IMR-90 (cell line): ENCODE data around the gene ANKRD9. TPM values are rescaled to one million over a fixed set of nuclear protein-coding genes. Genes with fewer than 3 reads are reported as not detected.

Experiments
- ATAC-seq: fragments of 200-7000 bp; cut with Tn5 transposase; 2 replicates; pipeline ENCODE4 v1.9.1; 2020; ENCODE audit warnings: low read depth, mild to moderate bottlenecking, moderate library complexity
- BruUV-seq: library from RNA; stranded (reverse); fragments of 400-500 nt; replicated peaks from 2 replicates; lab custom pipeline; 2021; lab: Mats Ljungman, UMichigan
- CTCF ChIA-PET: fragments of 300-600 bp; formaldehyde crosslinking; extraction: SDS; loops from one replicate; lab custom pipeline; 2021; ENCODE audit warnings: antibody characterized with exemption; lab: Yijun Ruan, JAX
- POLR2A ChIA-PET: fragments of 300-600 bp; sonication (Branson Sonifier 250); formaldehyde crosslinking; loops from one replicate; lab custom pipeline; 2022; ENCODE audit warnings: antibody characterized with exemption; ENCODE audit not compliant: unreplicated experiment; lab: Charles Lee
- DNase-seq: peaks from one replicate; pipeline ENCODE4 v3.0.0; 2013
- H2AFZ ChIP-seq: replicated peaks from 2 replicates; pipeline ENCODE3; 2013; ENCODE audit warnings: low read length, mild to moderate bottlenecking; ENCODE audit not compliant: poor library complexity
- H2AK5ac ChIP-seq: 2 replicates; pipeline ENCODE4 v1.6.1; 2013; ENCODE audit warnings: low read depth, low read length, inconsistent platforms
- H2AK9ac ChIP-seq: replicated peaks from 2 replicates; pipeline ENCODE3; 2013; ENCODE audit warnings: mild to moderate bottlenecking, low read depth, low read length, moderate library complexity; ENCODE audit not compliant: poor library complexity
- H2BK120ac ChIP-seq: 2 replicates; pipeline ENCODE4 v1.6.1; 2013; ENCODE audit warnings: low read depth, low read length, inconsistent platforms
- H2BK15ac ChIP-seq: 3 replicates; pipeline ENCODE4 v1.6.1; 2013; ENCODE audit warnings: low read depth, low read length, inconsistent platforms
- H2BK20ac ChIP-seq: 2 replicates; pipeline ENCODE4 v1.6.1; 2013; ENCODE audit warnings: low read depth, mild to moderate bottlenecking, inconsistent platforms, low read length, moderate library complexity
- H2BK5ac ChIP-seq: 2 replicates; pipeline ENCODE4 v1.6.1; 2013; ENCODE audit warnings: mild to moderate bottlenecking, low read depth, low read length, inconsistent platforms; ENCODE audit not compliant: poor library complexity, severe bottlenecking
- H3K14ac ChIP-seq: replicated peaks from 2 replicates; pipeline ENCODE4 v1.6.1; 2013; ENCODE audit warnings: low read depth, low read length, inconsistent platforms
- H3K18ac ChIP-seq: 2 replicates; pipeline ENCODE4 v1.6.1; 2013; ENCODE audit warnings: low read depth, low read length, control low read depth
- H3K23ac ChIP-seq: 2 replicates; pipeline ENCODE4 v1.6.1; 2013; ENCODE audit warnings: low read depth, low read length, inconsistent platforms
- H3K27ac ChIP-seq: 2 replicates; pipeline ENCODE4 v1.5.1; 2013; ENCODE audit warnings: mild to moderate bottlenecking, control low read depth, low read length; ENCODE audit not compliant: insufficient read depth
- H3K27me3 ChIP-seq: 2 replicates; pipeline ENCODE4 v1.6.1; 2013; ENCODE audit warnings: low read length; ENCODE audit not compliant: control insufficient read depth, insufficient read depth
- H3K36me3 ChIP-seq: 2 replicates; pipeline ENCODE4 v1.6.1; 2013; ENCODE audit warnings: low read length, mixed read lengths; ENCODE audit not compliant: control insufficient read depth, insufficient read depth
- H3K4ac ChIP-seq: 2 replicates; pipeline ENCODE4 v1.6.1; 2013; ENCODE audit warnings: low read depth, low read length, inconsistent platforms
- H3K4me1 ChIP-seq: 2 replicates; pipeline ENCODE4 v1.6.1; 2013; ENCODE audit warnings: low read length, mixed read lengths; ENCODE audit not compliant: control insufficient read depth, insufficient read depth
- H3K4me2 ChIP-seq: 2 replicates; pipeline ENCODE4 v1.6.1; 2013; ENCODE audit warnings: low read depth, mild to moderate bottlenecking, control low read depth, low read length, moderate library complexity
- H3K4me3 ChIP-seq: 2 replicates; pipeline ENCODE4 v1.5.1; 2013; ENCODE audit warnings: low read depth, mild to moderate bottlenecking, control low read depth, low read length, moderate library complexity; ENCODE audit not compliant: insufficient read depth
- H3K56ac ChIP-seq: 2 replicates; pipeline ENCODE4 v1.6.1; 2013; ENCODE audit warnings: low read length, inconsistent platforms; ENCODE audit not compliant: insufficient read depth; ENCODE audit errors: extremely low read depth
- H3K79me1 ChIP-seq, 2 experiments: 2 replicates each; pipeline ENCODE4 v1.6.1; 2013; ENCODE audit warnings: low read length in 2 of 2, inconsistent platforms in 1 of 2, low read depth in 1 of 2
- H3K9ac ChIP-seq: 2 replicates; pipeline ENCODE4 v1.6.1; 2013; ENCODE audit warnings: low read depth, low read length, control low read depth
- H3K9me1 ChIP-seq: 2 replicates; pipeline ENCODE4 v1.6.1; 2013; ENCODE audit warnings: low read length, inconsistent platforms; ENCODE audit not compliant: insufficient read depth
- H3K9me3 ChIP-seq: 2 replicates; pipeline ENCODE4 v1.6.1; 2013; ENCODE audit warnings: low read length; ENCODE audit not compliant: control insufficient read depth, insufficient read depth
- H4K20me1 ChIP-seq: 2 replicates; pipeline ENCODE4 v1.6.1; 2013; ENCODE audit warnings: low read length, inconsistent platforms; ENCODE audit not compliant: insufficient read depth
- H4K5ac ChIP-seq: 2 replicates; pipeline ENCODE4 v1.6.1; 2013; ENCODE audit warnings: mild to moderate bottlenecking, low read depth, low read length, control low read depth
- H4K8ac ChIP-seq, 2 experiments: 2 replicates each; pipeline ENCODE4 v1.6.1; 2013; ENCODE audit warnings: low read depth in 2 of 2, low read length in 2 of 2, control low read depth in 1 of 2, inconsistent platforms in 1 of 2
- H4K91ac ChIP-seq: 2 replicates; pipeline ENCODE4 v1.6.1; 2013; ENCODE audit warnings: low read depth, low read length, inconsistent platforms; ENCODE audit not compliant: insufficient read depth
- BHLHE40 ChIP-seq: fragments of 150-350 bp; IDR thresholded peaks from 2 replicates; pipeline ENCODE4 v1.6.1; 2016; ENCODE audit warnings: mild to moderate bottlenecking, low read depth, low read length
- CEBPB ChIP-seq: IDR thresholded peaks from 2 replicates; pipeline ENCODE4 v1.6.1; 2012; ENCODE audit warnings: low read depth, low read length, improper control_type of control experiment
- CHD1 ChIP-seq: IDR thresholded peaks from 2 replicates; pipeline ENCODE4 v1.6.1; 2012; ENCODE audit warnings: low read depth, low read length, improper control_type of control experiment
- FOS ChIP-seq: fragments of 150-350 bp; IDR thresholded peaks from 2 replicates; pipeline ENCODE4 v1.6.1; 2016; ENCODE audit warnings: low read depth, low read length
- MAFK ChIP-seq: IDR thresholded peaks from 2 replicates; pipeline ENCODE4 v1.6.1; 2012; ENCODE audit warnings: low read depth, low read length, improper control_type of control experiment
- MAZ ChIP-seq: IDR thresholded peaks from 2 replicates; pipeline ENCODE4 v1.6.1; 2012; ENCODE audit warnings: low read depth, mild to moderate bottlenecking, low read length, improper control_type of control experiment, moderate library complexity, borderline replicate concordance
- MXI1 ChIP-seq: IDR thresholded peaks from 2 replicates; pipeline ENCODE4 v1.6.1; 2012; ENCODE audit warnings: low read depth, mild to moderate bottlenecking, low read length, moderate library complexity, borderline replicate concordance
- NFE2L2 ChIP-seq: fragments of 150-350 bp; IDR thresholded peaks from 2 replicates; pipeline ENCODE4 v1.6.1; 2016; ENCODE audit warnings: low read depth, mild to moderate bottlenecking, low read length
- RAD21 ChIP-seq: IDR thresholded peaks from 2 replicates; pipeline ENCODE4 v1.6.1; 2012; ENCODE audit warnings: low read length, improper control_type of control experiment
- RCOR1 ChIP-seq: IDR thresholded peaks from 2 replicates; pipeline ENCODE4 v1.6.1; 2012; ENCODE audit warnings: mild to moderate bottlenecking, low read length, improper control_type of control experiment; ENCODE audit not compliant: insufficient replicate concordance
- RFX5 ChIP-seq: IDR thresholded peaks from 2 replicates; pipeline ENCODE4 v1.8.0; 2012; ENCODE audit warnings: low read depth, mild to moderate bottlenecking, low read length, moderate library complexity
- SMC3 ChIP-seq: fragments of 150-350 bp; IDR thresholded peaks from 2 replicates; pipeline ENCODE4 v1.6.1; 2016; ENCODE audit warnings: low read depth, mild to moderate bottlenecking, antibody characterized with exemption, low read length, moderate library complexity
- WGBS, 2 experiments: methylation state at CpG; one replicate each; pipeline versions ENCODE4 v1.1.5 to v1.1.7; 2013; ENCODE audit warnings: missing lambda C conversion rate in 2 of 2; ENCODE audit not compliant: insufficient read length in 1 of 2; ENCODE audit errors: extremely low coverage in 2 of 2; 5-methylcytosine and 5-hydroxymethylcytosine counted together
- dilution Hi-C: fragments of 300-500 bp; cut with HindIII; formaldehyde crosslinking; loops from one replicate; pipeline ENCODE4 v1.14.3; 2018; ENCODE audit warnings: low sequenced_read_pairs; ENCODE audit not compliant: unreplicated experiment
- in situ Hi-C: fragments of 300-500 bp; cut with MboI; formaldehyde crosslinking; loops from 3 replicates; pipeline ENCODE4 v1.14.3; 2019; ENCODE audit warnings: low sequenced_read_pairs, inconsistent platforms, mixed read lengths
- intact Hi-C: fragments of 100-400 bp; cut with micrococcal nuclease; formaldehyde crosslinking; loops from 2 replicates; pipeline ENCODE4 v1.10.0; 2022
- polyA plus RNA-seq, 3 experiments: library from polyadenylated mRNA; depleted of rRNA; stranded (reverse); fragments of >200 nt; gene quantifications; 2 replicates each; pipeline ENCODE4 v1.2.3, GENCODE V29; 2012; ENCODE audit warnings: low replicate concordance in 1 of 3
- total RNA-seq: library from RNA; depleted of rRNA; stranded (reverse); fragments of >200 nt; gene quantifications from 2 replicates; pipeline ENCODE4 v1.2.3, GENCODE V29; 2012
- TF ChIP-seq, protein P1 (sequence below): fragments of 150-350 bp; IDR thresholded peaks from 2 replicates; pipeline ENCODE4 v1.6.1; 2016; ENCODE audit warnings: low read depth, mild to moderate bottlenecking, low read length, moderate library complexity, borderline replicate concordance
- TF ChIP-seq, protein P2 (sequence below): fragments of 150-350 bp; IDR thresholded peaks from 2 replicates; pipeline ENCODE4 v1.6.1; 2017; ENCODE audit warnings: mild to moderate bottlenecking, antibody characterized with exemption, low read length, low read depth

ANKRD9 gene
- total and polyA plus RNA-seq, 2 of the 4 experiments (the other 2 are of a cell fraction) = 3.9 to 15.7 TPM

DNA sequence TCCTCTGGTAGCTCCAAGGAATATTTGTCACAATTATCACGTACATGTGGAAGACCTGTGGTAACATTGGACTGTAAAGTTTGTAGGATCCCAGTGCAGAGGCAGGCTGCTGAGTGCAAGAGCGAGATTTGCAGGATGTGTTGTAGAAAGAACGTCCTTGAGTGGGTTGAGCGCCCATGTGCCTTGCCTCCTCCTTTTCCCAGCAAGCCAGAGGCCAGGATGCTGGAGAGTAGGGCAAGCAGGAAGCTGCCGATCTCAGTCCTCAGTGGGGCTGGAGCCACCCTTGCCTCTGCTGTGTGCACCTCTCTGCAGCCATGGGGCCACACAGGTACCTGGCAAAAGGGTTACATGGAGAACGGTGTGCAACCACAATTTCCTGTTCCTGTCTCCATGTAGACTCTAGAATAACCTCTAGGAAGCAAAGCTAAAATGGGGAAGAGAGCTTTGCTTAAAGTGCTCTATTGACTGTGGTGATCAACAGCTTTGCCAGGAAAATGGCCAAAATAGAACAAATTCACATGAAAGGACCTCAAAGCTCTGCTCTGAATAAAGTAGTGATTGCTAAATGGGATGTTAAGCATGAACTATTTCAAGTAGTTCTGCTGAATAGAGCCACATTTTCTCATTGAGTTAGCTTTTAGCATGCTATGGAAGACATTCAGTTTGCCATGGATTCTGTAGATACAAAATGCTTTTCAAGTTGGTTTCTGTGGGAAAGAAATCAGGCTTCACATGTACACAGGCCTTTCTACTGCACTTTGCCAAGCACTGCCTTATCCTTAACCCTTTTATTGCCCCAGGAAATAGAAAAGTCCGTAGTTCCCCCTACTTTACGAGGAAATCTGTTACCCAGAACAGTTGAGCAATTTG, 37.4 kb downstream of the ANKRD9 start:
- no peak overlapping the region for H3K14ac ChIP-seq
- CTCF ChIA-PET = no interaction called here
- TF ChIP-seq MXI1 (no peak), BHLHE40 (no peak), FOS (no peak), RCOR1 (no peak), RAD21 (no peak), SMC3 (no peak), RFX5 (no peak), CEBPB (no peak), CHD1 (no peak), MAZ (no peak), MAFK (no peak), NFE2L2 (no peak)
- TF ChIP-seq, protein P1, sequence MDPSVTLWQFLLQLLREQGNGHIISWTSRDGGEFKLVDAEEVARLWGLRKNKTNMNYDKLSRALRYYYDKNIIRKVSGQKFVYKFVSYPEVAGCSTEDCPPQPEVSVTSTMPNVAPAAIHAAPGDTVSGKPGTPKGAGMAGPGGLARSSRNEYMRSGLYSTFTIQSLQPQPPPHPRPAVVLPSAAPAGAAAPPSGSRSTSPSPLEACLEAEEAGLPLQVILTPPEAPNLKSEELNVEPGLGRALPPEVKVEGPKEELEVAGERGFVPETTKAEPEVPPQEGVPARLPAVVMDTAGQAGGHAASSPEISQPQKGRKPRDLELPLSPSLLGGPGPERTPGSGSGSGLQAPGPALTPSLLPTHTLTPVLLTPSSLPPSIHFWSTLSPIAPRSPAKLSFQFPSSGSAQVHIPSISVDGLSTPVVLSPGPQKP = no peak
- TF ChIP-seq, protein P2, sequence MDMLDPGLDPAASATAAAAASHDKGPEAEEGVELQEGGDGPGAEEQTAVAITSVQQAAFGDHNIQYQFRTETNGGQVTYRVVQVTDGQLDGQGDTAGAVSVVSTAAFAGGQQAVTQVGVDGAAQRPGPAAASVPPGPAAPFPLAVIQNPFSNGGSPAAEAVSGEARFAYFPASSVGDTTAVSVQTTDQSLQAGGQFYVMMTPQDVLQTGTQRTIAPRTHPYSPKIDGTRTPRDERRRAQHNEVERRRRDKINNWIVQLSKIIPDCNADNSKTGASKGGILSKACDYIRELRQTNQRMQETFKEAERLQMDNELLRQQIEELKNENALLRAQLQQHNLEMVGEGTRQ = no peak

More for the DNA sequence above, 37.4 kb downstream of the ANKRD9 start:
- H3K9me1 ChIP-seq = peaks cover 19% of the 10 kb centered on the region
- in situ Hi-C loops (no loop called here), dilution Hi-C loops (no loop called here), intact Hi-C loops (no loop called here)
- H3K27ac ChIP-seq = no peak overlapping the region
- H3K23ac ChIP-seq = no peak overlapping the region
- H2AK9ac ChIP-seq = no peak overlapping the region
- no peak overlapping the region for H2BK120ac ChIP-seq
- H3K36me3 ChIP-seq = no peaks in the 10 kb centered on the region; the same call in 1 of the 2 replicates
- peaks cover 0 to 8% of the 10 kb centered on the region in 2 experiments; a peak in 2 of 4 replicates for H3K79me1 ChIP-seq
- no peak overlapping the region for H4K5ac ChIP-seq
- H2AFZ ChIP-seq = no peak overlapping the region
- no peak overlapping the region for H3K4me2 ChIP-seq
- H3K9me3 ChIP-seq = no peaks in the 10 kb centered on the region
- H4K91ac ChIP-seq = no peak overlapping the region
- H2AK5ac ChIP-seq = no peak overlapping the region
- H3K4ac ChIP-seq = no peak overlapping the region
- no peak overlapping the region for H3K4me3 ChIP-seq
- POLR2A ChIA-PET = no interaction called here
- 79% methylated on average over 3 of the region's 8 CpGs; no CpG with 5 or more reads in 1 of the 2 experiments for WGBS, 2 experiments
- BruUV-seq = no TSS peak
- H2BK5ac ChIP-seq = no peak overlapping the region
- H3K18ac ChIP-seq = no peak overlapping the region
- peaks cover 3% of the 10 kb centered on the region; the same call in 1 of the 2 replicates for H4K20me1 ChIP-seq
- no peak for DNase-seq
- H3K56ac ChIP-seq = no peak overlapping the region
- no peak for ATAC-seq
- no peak overlapping the region for H3K9ac ChIP-seq
- H4K8ac ChIP-seq = no peak overlapping the region
- no peak overlapping the region for H2BK20ac ChIP-seq
- peaks cover 14% of the 10 kb centered on the region for H3K4me1 ChIP-seq
- H2BK15ac ChIP-seq = no peak overlapping the region
- H3K27me3 ChIP-seq = no peaks in the 10 kb centered on the region
